ENCODE measurements around the gene FHOD3.
"Not testable (repeated sequence)": the region's sequence is repeated elsewhere in the genome, so short reads cannot be mapped to it uniquely, and the experiment has no call there.

The FHOD3 gene

DNA sequence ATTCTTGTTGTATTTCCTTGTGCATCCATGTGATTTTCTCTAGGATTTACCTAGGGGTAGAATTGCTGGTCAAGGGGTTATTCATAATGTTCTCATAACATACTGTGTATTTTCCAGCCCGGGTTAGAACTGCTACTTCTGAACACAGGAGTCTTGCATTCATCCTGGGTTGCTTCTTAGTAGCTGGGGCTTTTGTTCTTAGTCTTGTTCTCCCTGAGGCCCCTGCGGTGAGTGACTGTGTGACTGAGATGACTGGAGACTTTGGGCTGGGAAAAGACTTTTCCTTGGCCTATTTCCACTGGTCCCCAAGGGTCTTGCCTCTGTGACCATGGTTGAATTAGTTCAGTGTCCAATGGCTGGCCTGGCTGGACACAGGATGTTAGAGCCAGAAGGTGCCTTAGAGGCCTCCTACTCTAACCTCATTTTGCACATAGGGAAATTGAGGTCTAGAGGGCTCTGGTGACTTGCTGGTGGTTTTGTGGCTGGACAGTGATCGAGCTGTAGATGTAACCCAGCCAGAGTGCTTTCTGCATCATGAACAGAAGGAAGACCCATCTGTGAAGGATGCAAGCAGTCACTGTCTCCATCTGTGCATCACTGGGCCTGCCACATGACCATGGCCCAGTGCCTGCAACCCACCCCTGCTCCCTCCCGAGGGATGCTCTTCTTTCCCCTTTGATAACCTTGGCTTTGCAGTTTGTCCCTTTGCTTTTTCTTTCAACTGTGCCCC is 233.3 kb downstream of the FHOD3 start:
- peak; percentile 82 for DNase-seq

GRCh38 chr18:36531636-36532035 is 234.1 kb downstream of the FHOD3 start:
- DNase-seq = no peak

DNA sequence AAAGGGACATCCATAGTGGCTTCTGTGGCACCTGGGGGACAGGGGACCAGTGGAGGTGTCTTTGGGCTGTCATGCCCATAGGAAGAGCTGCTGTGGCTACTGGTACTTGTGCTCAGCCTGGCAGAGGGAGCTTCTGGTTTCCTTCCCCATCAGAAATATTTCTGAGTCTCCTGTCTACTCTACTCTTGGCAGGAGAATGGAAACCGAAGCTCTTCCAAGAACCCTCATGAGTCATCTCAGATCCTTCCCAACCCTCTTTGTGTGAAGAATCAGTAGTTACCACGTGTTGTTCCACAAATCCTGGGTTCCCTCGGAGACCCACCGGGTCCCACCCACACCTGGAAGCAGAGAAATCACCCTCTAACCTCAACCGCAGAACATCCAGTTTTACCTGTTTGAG is 234.9 kb downstream of the FHOD3 start:
- no peak for DNase-seq

- DNase-seq = no peak
Measured at GRCh38 chr18:36532815-36533214, 235.3 kb downstream of the FHOD3 start.

DNA sequence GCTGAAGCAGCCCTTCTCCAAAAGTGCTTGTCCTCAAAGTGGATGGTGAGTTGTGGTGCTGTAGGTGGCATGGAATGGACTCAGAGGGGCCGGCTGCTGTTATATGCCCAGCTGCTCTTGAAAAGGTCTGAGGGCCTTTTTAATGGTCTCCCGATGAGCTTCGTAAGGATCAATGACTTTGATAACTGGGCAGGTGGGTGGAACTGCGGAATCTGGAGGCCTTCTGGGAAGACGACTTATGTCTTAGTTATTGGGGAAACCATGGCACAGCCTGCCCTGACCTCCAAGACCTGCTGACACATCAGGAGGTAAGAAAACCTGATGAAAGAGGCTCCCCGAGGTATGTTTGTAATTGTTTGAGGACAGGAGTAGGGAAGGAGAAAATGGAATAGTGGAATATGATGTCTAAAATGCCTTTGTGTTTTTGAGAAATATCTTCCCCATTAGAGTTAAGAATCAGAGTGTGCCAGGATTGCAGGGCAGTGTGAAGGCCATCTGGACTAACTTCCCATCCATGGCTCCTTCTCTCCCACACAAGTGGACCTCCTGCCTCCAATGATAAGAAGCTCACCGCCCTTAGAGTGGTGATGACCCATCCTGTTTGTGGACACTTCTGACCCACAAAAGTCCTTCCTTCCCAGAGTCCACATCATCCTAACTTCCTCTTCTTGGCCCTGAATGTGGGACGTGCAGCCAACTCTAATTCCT is 236.1 kb downstream of the FHOD3 start:
- DNase-seq = no peak

DNA sequence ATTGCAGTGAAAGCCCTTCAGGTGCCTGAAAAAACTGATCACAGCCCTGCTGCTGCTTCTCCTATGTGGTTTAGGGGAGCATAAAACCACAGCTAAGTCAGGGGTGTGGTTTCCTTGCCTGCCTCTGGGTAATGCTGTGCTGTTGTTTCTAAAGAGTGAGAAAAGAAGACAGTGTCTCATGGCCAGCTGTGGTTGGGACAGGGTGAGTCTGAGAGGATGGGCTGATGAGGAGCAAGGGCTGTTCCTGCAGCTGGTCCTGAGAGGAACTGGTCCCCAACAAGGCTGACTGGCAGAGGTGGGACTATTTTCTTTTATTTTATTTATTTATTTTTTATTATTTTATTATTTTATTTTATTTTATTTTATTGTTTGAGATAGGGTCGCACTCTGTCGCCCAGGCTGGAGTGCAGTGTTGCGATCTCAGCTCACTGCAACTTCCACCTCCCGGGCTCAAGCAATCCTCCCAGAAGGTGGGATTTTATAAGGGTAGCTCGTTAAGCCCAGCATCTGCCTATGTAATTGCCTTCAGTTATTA is 236.7 kb downstream of the FHOD3 start:
- peak; percentile 66 for DNase-seq

- no peak for DNase-seq
Measured at GRCh38 chr18:36535202-36535935, 237.9 kb downstream of the FHOD3 start.

- DNase-seq = peak; percentile 90
Measured at GRCh38 chr18:36536426-36536825, 238.9 kb downstream of the FHOD3 start.

DNA sequence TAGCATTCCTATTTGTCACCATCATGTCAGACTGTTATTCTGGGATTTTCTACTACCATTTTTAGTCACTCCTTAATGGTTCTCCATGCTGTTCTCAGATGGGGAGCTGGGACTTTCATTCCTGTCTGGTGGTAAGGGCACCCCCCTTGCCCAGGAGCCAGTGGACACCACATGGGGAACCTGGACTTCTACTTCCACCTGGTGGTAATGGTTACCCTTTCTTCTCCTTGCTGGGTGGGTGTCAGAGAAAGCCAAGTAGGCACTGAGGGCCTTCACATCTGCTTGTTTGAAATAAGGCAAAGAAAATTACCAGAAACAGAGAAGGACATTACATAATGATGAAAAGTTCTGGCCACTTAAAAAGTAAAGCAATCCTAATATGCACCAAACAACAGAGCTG is 239.8 kb downstream of the FHOD3 start:
- DNase-seq = no peak

DNA sequence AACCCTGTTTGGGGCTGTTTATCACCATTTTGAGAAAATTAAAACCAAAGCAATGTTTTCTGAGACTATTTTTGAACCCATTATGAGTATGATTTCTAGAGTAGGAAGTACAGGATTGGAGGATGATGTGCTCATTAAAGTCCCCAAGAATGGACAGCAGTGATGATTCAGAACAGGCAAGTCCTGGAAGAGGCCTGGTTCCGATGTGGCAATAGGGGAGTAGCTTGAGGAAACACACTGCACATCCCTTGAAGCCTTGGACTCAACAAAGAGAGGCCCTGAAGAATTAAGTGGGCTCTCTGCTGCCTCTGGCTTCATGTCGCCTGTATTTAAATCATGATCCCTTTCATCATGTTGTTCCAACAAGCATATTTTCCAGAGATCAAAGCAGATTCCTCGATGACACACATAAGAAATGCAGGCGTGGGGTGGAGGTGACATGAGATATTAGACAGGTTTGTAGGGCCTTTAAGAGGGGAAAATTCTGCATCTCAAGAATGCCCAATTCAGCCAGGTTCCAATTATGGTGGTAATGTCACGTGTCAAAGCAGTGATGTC is 242.2 kb downstream of the FHOD3 start:
- DNase-seq = no peak

- no peak for DNase-seq
Measured at GRCh38 chr18:36543030-36543429, 245.5 kb downstream of the FHOD3 start.

DNA sequence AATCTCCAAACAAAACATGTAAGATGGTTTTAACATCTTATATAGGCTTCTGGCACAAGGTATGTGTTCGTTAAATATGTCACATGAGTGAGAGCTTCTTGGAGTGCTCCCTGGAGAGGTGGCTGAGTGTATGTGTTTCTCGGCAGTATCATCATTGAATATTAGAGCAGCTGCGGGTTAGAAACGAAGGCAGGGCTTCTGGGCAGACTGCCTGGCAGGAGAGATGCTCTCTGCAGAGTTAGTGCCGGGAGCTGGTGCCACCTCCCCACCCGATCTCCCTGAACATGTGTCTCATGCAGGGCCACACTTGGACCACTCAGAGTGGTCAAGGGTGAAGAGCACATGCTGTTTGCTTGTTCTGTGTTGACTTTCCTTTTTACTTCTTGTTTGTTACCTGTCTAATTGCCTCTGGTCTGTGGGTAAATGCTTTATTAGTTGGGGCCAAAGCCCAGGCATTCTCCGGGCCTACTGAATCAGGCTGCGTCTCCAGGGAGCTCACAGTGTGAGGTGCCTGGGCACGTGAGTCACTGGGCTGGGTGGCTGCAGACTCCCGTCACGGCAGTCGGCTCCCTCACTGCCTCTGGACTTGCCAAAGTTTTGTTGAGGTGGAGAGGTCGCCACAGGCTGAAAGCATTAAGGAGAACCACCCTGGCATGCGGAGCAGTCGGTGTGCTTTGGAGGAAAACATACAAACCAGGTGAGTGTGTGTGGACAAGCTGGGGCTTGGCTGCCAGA is 246.6 kb downstream of the FHOD3 start:
- DNase-seq = peak; percentile 37

GRCh38 chr18:36545821-36546427 is 248.4 kb downstream of the FHOD3 start:
- no peak for DNase-seq

DNA sequence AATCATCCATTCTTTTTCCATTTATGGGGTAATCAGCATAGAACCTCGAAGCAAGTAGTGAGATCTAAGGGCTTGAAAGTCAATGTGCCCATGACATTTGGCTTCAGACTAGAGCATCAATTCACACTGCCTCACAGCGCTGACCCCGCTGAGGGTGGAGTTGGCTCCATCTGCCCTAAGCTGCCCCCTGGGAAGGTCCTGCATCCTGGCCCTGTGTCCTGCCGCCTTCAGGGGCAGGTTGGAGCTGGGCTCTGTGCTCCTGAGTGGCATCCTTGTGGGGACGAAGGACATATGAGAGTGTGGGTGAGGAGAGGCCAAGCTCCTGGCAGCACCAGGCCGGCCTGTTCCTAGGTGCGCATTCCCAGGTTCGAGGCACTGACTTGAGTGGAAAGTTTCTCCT is 249.4 kb downstream of the FHOD3 start:
- DNase-seq = no peak

- DNase-seq = no peak
Measured at GRCh38 chr18:36547544-36547943, 250.0 kb downstream of the FHOD3 start.

- DNase-seq = not testable (repeated sequence)
Measured at GRCh38 chr18:36551274-36551673, 253.8 kb downstream of the FHOD3 start.

GRCh38 chr18:36558234-36558633 is 260.7 kb downstream of the FHOD3 start:
- no peak for DNase-seq

DNA sequence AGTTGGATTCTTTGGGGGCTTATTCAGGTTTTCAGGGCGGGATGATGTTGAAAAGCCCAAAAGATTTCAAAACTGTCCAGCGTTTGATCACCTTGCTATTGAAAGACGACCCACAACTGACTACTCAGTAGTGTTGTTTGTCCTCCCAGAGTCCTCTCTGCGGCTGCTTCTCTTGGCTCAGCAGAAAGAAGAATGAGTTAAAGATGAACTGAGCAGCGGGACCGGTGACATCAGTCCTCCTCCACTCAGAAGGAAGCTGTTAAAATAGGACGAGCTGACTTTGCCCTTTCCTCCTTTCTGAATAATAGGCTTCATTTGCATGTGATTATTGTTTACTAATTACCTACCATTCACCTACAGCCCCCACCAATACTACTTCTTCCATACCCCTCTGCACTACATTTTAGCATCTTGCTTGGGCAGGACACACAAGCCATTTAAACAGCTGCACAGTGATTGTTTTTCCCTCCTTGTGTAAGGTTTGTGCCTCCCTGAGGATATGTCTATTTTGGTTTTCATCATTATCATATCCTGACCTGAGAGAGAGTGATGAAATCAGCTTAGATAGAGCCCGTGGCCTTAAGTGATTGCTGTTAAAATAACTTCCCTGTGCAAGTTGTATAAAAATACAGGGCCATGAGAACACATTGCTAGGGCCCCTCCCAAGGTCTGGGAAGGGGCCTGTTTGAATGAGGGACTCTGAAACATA is 261.8 kb downstream of the FHOD3 start:
- no peak for DNase-seq

GRCh38 chr18:36560187-36560586 is 262.7 kb downstream of the FHOD3 start:
- DNase-seq = no peak

GRCh38 chr18:36561046-36561445 is 263.5 kb downstream of the FHOD3 start:
- DNase-seq = no peak

DNA sequence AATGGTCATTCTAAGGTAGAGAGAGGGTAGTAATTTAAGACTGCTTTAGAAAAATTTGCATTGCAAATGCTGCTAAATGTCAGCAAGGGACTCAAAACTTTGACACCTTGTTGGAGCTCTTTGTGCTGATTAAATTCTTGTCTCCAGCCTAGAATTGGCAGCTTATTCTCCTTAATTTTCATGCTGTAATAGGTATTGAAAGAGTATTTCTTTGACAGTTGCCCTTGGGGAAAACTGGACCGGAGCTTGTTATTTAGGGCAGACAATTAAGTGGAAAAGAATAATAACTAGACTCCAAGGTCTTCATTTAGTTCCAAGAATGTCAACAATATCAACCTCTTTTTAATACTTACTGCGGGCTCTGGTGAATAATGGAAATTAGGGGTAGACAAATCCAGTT is 267.3 kb downstream of the FHOD3 start:
- DNase-seq = no peak

Measured in NCI-H1694 treated with DMSO at 0.1 percent for 48 hours (cell line).